ENCODE data around the gene PLS3.
A peak's percentile ranks its signal among the peaks of the same experiment; 100 is the strongest.
"Not testable (repeated sequence)": the region's sequence is repeated elsewhere in the genome, so short reads cannot be mapped to it uniquely, and the experiment has no call there.

The PLS3 gene

DNA sequence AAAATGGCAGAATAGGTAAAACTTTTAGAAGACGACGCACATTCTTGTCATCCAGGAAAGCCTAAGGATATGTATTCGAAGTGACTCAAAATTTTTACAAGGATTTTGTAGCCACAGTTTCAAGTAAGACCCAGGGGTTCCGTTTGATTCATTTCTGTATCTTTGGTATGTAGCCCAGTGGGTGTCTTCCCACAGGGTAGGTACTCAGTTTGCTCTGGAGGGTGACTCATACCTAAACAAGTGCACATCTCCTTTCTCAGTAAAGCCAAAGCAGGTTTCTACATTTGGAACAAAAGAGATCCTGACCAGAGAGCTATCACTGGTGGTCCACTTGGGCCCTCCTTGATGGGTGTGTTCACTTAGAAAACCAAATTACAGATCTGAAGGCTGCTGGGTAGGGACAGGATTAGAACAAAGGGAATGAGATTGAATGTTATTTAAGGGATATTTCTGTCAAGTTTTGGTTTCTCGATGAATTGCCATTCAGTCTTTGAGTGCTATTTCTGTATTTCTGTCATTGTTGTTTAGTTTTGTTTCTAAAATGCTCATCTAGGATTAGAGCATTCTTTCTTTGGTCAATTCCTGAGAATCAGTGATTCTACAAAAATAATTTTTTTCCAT, 56.1 kb downstream of the PLS3 start:
- no peak for DNase-seq

DNA sequence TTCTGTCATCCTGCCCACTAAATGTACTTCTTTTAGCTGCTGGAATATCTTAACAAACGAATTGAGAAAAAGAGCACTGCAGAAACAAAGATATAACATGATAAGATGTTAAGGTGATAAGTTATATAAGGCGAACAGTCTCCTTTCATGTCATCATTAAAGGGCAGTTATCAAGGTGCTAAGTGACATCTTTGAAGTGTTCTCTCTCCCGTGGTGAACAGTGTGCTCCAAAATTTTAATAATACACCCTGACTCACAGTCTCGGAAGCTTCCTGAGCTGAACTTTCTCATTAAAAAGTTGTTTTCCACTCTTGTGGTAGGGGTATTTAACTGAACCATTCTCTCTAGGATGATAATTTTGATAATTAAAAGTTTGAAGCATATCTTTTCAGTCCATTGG, 61.6 kb downstream of the PLS3 start:
- no peak for DNase-seq

DNA sequence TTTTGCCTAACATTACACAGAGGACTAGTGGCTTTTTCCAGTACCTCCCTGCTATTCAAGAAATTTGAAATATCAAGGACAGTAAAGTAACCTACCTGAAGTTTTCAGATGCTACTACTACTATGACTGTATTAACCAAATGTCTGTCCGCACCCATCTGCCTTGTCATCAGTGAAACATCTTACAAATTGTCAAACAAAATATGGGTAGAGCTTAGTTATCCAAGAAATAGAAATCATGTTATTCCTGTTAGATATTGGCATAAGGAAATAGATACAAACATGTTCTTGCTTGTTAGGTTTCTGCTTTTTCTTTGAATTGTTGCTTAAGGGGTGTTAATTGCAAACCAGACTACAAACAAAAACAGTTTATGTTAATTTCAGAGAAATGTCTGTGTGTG, 63.9 kb downstream of the PLS3 start:
- DNase-seq = no peak

DNA sequence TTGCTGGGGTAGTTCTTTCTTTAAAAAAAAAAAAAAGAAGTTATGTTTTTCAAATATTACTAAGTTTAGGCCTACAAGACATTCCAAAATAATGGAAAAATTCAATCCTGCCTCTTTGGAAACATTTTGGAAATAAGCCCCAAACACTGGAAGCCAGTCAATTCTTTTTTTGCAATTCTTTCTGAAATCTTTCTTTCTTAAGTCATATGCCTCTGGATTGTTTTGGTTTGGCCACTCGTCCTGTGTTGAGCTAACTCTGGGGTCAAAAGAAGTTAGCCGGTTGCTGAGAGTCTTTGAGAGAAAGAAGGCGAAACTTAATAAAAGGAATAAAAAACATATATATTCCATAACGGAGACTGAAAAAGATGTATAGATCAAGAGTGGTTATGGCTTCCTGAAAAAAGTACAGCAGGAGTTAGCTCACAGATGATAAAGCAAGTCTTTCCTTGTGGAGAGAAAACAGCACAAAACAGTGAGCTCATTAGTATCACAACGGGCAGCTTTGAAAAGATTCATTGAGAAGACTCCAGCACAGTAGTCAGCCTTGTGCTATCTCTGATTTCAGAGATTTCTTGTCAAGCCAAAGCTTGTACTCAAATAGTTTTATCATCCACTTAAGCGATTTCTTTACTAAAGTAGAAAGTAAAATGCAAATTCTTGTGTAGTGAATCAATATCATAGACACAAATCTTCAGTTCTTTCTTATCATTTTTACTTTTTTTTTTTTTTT, 64.8 kb downstream of the PLS3 start:
- DNase-seq = no peak

DNA sequence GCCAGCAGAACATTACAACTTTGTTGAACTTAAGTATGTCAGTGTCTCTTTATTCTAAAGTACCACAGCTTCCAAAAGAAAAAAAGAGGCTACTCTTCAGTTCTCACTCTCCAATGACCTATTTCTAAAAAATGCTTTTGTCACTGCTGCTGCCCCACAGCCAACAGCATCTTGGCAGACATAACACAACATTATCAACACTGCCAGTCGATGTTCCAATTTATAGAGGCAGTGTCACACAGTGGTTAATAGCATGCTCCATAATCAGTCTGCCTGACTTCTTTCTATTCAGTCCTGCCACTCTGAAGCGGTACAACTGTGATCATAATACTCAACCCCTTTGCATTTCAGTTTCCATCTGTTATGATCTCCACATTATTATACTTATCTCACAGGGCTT, 69.2 kb downstream of the PLS3 start:
- DNase-seq = no peak

DNA sequence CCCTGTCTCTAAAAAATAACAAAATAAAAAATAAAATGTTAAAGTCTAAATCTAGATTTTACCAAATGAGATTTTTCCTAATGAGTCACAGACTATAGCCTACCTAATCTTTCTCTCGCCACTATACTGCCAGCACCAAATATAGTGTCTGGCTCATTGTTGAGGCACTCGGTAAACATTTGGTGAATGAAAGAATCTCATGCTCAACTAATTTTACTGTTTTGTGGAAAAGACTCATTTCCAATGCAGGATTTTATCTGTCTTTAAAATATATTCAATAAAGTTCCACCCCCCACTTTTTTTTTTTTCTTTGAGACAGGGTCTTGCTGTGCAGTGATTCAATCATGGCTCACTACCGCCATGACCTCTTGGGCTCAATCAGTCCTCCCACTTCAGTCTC, 71.5 kb downstream of the PLS3 start:
- DNase-seq = no peak

DNA sequence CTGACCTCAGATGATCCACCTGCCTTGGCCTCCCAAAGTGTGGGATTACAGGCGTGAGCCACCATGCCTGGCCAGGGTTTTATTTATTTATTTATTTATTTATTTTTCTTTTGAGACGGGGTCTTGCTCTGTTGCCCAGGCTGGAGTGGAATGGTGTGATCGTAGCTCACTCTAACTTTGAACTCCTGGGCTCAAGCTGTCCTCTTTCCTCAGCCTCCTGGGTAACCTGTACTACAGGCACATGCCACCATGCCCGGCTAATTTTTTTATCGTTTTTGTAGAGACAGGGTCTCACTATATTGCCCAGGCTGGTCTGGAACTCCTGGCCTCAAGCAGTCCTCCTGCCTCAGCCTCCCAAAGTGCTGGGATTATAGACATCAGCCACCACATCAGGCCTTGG, 72.4 kb downstream of the PLS3 start:
- not testable (repeated sequence) for DNase-seq

DNA sequence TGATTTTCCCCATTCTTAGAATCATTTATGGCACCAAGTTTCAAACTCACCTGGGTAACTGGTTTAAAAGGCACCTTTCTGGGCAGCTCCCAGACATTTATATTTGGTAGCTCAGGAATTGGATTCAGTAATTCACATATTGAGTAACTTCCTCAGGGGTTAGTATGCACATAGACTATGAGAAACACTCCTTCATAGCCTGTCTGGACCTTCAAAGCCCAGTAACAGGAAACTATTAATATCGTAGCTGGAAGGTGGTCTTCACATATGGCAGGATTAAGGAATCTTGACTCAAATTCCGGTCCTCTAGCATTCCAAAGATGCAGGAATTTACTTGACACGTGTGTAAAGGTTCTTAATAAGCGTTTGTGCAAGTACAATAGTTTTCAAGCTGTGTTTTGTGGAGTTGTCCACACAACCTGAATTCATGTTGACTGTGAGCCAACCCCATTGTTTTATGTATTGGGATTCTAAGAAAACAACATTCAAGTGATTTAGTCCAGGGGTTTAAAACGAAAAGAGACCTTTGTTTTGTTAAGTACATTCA, 78.4 kb downstream of the PLS3 start:
- no peak for DNase-seq

DNA sequence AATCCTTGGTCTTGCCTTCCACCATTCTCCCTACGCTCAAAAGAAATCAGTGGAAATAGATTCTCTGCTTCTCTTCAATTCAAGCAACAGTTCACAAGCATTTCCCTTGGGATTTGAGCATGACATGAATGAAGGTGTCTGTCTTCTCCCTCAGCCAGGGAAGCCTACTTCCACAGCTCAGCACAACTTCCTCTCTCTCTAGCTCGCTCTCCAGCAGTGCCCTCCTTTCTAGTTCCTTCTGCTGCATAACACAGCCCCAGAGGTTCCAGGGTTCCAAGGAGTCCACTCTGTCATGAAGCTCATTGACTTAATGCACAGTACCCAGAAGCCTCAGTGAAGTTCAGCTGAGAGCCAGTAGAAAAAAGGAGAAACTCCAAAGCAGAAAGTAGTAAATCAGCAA, 81.3 kb downstream of the PLS3 start:
- DNase-seq = no peak

DNA sequence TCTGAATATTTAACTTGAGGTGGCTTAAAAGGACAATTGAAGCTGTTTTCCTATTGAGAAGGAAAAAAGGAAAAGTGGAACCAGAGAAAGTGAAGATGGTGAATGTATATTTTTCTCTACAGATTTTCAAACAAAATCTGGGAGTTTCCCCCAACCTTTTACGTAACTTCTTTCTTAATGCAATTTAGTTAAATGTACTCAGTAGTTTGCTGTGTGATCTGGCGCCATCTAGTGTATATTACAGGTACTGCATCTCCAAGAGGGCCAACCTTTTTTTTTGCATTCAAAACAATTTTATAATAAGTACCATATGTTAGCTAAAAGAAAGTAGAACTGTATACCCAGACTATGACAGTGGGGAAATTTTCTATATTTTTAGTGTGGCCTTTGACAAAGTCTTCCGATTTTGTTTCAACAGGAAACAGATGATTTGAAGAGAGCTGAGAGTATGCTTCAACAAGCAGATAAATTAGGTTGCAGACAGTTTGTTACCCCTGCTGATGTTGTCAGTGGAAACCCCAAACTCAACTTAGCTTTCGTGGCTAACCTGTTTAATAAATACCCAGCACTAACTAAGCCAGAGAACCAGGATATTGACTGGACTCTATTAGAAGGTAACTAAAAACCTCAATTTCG, 82.0 kb downstream of the PLS3 start:
- peak; percentile 32 for DNase-seq

DNA sequence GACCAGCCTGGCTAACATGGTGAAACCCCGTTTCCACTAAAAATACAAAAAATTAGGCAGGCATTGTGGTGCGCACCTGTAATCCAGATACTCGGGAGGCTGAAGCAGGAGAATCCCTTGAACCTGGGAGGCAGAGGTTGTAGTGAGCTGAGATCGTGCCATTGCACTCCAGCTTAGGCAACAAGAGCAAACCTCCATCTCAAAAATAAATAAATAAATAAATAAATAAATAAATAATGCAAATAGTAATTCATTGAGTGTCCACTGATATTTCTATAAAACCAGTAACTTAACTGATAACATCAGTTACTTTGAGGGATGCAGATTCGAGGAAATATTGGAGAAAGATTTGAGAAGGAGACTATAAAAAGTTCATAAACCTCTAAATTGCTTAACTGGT, 83.4 kb downstream of the PLS3 start:
- not testable (repeated sequence) for DNase-seq

DNA sequence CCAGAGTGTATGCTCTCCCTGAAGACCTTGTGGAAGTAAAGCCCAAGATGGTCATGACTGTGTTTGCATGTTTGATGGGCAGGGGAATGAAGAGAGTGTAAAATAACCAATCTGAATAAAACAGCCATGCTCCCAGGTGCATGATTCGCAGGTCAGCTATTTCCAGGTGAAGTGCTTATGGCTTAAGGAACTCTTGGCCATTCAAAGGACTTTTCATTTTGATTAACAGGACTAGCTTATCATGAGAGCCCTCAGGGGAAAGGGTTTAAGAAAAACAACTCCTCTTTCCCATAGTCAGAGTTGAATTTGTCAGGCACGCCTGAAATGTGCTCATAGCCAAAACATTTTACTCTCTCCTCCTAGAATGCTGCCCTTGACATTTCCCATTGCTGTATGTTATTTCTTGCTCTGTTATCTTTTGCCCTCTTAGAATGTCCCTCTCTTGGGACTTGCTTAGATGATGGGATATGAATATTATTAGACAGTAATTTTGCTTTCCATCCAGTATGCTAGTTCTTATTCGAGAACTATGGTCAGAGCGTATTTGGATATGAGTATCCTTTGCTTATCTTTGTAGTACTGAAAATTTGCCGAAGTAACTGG, 88.6 kb downstream of the PLS3 start:
- DNase-seq = no peak

DNA sequence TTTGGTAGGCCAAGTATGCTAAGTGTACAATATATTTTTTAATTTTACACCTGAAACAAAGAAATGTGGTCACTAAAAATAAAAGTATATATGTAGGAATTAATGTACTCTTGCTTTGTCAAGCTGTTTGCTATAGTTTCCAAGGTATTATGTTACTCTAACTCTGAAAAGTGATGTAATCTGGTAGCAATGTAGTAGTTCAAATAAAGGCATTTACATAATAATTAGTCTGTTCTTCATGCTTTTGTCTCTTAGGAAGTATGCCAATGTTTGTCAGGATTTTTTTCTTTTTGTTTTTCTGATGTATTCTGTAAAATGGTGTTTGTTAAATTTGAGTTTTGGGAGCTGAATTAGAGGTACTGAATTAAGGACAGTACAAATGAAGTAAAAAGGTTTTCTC, 89.5 kb downstream of the PLS3 start:
- DNase-seq = no peak

DNA sequence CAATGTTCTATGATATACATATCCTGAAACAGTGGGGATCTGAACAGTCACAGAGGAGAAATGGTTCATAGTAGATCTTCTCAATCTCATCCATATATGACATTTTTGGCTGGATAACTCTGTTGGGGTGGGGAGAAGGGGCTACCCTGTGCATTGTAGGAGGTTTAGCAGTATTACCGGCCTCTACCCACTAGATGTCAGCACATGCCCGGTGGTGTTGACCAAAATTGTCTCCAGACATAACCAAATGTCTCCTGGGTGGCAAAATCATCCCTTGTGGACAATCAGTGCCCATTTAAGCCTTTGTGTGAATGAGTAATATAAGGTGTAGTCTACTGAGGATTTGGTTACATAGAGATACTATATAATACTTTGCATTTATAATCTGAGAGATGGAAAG, 89.9 kb downstream of the PLS3 start:
- no peak for DNase-seq

DNA sequence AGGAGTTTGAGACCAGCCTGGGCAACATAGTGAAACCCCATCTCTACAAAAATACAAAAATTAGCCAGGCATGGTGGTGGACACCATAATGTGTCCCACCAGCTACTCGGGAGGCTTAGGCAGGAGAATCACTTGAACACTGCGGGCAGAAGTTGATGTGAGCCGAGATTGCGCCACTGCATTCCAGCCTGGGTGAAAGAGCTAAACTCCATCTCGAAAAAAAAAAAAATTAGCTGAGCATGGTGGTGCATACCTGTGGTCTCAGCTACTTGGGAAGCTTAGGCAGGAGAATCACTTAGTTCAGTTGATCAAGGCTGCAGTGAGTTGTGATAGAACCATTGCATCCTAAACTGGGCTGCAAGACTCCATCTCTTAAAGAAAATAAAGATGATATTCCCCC, 91.2 kb downstream of the PLS3 start:
- no peak for DNase-seq

DNA sequence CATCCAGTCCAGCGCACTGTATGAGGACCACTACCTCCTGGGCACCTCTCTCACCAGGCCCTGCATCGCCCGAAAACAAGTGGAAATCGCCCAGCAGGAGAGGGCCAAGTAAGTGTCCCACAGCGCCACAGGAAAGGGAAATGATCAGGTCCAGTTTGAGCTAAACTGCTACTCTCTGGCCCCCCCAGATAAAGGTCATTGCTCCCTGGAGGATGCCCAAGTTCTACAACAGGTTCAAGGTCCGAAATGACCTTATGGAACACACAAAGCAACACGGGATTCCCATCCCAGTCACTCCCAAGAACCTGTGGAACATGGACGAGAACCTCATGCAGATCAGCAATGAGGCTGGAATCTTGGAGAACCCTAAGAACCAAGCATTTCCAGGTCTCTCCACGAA, 104.1 kb downstream of the PLS3 start:
- no peak for DNase-seq

DNA sequence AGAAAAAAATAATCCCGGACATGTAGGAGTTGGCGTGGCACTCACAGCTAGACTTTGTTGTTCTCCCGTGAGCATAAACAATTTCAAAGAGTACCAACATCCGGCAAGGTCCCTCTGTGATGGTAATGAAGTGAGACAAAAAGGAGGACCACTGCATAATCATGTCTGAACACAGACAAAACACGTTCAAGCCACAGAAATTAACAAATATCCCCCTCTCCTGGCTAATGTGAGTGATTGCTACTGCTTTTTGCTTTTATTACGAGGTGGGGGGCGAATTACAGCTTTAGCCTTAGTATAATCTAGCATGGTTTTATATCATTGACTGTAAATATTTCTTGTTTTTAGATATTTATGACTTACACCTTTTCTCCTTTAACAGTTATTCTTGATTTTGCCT, 118.5 kb downstream of the PLS3 start:
- DNase-seq = no peak

DNA sequence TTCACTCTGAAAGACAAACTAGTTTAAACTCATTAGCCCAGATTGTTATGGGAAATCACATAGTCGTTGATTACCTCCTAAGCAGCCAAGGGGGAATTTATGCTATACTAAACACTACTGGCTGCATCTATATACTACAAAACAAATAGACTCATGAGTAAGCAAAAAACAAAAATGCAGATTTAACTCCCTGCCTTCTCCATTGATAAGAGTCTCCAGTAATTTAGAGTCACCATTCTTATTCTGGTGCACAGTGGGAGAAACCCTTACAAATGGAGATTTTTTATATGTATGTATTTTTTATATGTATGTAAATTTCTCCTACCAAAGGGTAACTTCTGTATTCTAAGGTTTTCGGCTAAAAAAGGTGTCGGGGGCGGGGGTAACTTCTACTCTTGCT, 126.6 kb downstream of the PLS3 start:
- no peak for DNase-seq

DNA sequence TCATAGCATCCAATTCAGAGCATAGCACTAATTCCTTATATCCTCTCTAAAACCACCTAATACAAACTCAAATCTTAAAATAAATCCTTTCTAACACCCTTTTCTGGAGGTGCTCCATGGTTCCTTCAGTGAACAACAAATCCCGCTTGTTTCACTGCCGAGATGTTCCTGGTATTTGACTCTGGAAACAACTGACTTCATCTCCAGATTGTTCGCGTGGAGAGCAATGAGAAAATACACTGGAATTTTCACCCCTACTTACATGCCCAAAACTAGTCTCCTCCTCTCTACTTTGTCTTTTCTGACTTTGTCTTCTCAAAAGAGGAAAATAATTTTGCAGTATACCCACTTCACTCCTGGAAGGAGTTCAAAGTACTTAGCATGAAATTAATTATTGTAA, 129.0 kb downstream of the PLS3 start:
- DNase-seq = no peak

DNA sequence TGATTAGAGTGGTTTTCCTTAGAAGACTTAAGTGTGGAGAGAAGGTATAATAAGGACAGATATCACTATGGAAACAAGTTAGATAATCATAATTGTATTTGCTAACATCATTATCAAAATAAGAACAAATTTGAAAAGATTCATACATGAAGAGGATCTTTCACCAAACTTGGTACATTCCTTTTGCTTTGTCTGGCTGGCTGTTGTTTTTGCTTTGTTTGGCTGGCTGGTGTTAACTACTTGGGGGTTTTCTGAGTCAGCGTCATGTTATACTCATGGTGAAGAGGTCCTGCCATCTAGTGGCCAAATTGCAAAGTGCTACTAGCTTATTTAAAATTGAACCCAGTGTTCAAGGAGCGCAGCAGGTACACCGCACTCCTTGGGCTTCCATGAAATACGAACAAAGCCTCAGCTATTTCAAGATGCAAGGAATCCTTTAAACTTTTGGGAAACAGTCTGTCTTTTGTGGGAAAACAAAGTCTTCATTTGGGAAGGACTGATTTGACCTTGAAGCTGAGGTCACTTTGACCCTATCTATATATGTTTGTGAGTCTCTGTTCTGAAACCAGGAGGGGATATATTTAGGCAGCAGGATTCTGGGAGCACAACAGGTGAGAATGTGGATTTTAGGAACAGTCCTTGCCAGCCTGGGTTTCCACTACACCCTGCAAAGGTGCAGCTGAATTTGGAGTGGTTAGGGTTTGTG, 129.7 kb downstream of the PLS3 start:
- DNase-seq = peak; percentile 2

DNA sequence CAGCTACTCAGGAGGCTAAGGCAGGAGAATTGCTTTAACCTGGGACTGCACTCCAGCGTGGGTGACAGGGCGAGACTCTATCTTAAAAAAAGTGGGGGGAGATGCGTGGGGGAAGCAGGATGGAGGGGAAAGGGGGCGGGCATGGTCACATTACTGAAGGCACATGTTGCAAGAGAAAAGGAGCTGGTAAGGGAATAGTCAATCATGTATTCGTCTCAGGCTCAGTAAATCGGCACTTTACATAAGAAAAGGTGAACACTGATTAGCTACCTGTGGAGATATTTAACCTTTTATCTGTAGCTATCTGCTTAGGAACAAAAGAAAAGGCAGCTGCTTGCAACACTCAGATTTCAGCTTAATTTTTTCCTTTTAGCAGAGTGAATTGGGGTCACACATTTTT, 132.5 kb downstream of the PLS3 start:
- no peak for DNase-seq

DNA sequence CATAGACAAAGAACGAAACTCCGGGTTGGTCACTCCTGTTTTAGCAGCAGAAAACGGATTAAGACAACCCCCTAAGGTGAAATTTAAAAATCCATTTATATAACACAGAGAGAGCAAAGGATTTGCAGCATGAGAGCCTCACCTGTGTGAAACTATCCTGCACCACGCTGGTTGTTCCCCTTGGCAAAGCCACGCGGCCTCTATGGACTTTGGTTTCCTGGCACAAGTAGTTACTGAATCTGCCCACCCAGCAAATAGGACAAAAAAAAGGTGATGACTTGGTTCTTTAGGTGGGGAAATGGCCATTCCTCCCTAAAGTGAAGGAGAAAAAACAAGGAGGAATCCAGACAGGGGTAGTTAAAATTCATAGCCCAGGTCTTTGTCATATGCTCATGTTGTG, 133.1 kb downstream of the PLS3 start:
- DNase-seq = no peak

DNA sequence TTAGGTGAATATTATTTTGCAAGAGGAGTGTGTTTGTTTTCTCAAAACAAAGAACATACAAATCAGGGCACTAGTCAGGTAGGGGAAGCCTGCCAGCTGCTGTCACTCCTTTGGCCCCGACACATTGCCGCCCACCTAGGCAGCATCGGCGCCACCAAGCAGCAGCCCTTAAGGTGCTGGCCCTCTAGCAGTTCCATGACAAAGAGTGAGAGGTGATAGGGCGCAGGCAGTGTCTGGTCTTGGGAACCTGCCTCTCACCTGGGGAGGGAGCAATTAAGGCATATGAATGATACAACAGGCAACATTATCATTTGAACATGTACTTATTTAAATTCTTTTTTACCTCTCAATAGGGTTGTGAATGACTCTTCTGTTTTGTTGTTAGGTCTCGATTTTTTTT, 135.1 kb downstream of the PLS3 start:
- DNase-seq = no peak
